K562 (cell line): ENCODE measurements around the gene XKR7. TPM values are rescaled to one million over a fixed set of nuclear protein-coding genes. Genes with fewer than 3 reads are reported as not detected.

Experiments
- ATAC-seq: fragments of 200-7000 bp; cut with Tn5 transposase; 3 replicates; pipeline ENCODE4 v1.9.1; 2020; ENCODE audit warnings: moderate library complexity
- BruUV-seq: library from RNA; stranded (reverse); fragments of 400-500 nt; replicated peaks from 2 replicates; lab custom pipeline; 2021; lab: Mats Ljungman, UMichigan
- CTCF ChIA-PET: fragments of 300-600 bp; formaldehyde crosslinking; extraction: SDS; loops from one replicate; lab custom pipeline; 2021; ENCODE audit warnings: low intra/inter-chr PET ratio; lab: Yijun Ruan, JAX
- POLR2A ChIA-PET: fragments of 300-600, 350-650 bp; sonication (Branson Sonifier 250); formaldehyde crosslinking; extraction: SDS; loops from one replicate; lab custom pipeline; 2021; ENCODE audit warnings: antibody characterized with exemption, inconsistent platforms; lab: Yijun Ruan, JAX
- DNase-seq, 4 experiments: peaks; one replicate each; pipeline versions ENCODE4 v3.0.0 to v3.0.0-alpha.2; 2011 to 2018; ENCODE audit warnings: low spot score in 3 of 4, mixed read lengths in 3 of 4; ENCODE audit errors: extremely low read depth in 1 of 4
- FAIRE-seq: peaks from 2 replicates; lab custom pipeline; 2011; peaks lifted over from hg19 to GRCh38; lab: Jason Lieb, UNC
- H2AFZ ChIP-seq: 2 replicates; pipeline ENCODE4 v1.6.0; 2011; ENCODE audit warnings: low read depth, low read length, control low read depth, inconsistent platforms
- H3K27ac ChIP-seq: fragments of 200-600 bp; 3 replicates; pipeline ENCODE4 v1.8.0; 2011; ENCODE audit warnings: low read depth, mild to moderate bottlenecking, control low read depth, inconsistent platforms, low read length, moderate library complexity, mixed read lengths; ENCODE audit errors: extremely low read depth
- H3K27me3 ChIP-seq, 2 experiments: fragments of 300-600 bp in 1 of 2; 2 replicates in 1 of 2; 3 replicates in 1 of 2; pipeline versions ENCODE4 v1.6.0 to v1.8.0; 2011; ENCODE audit warnings: inconsistent platforms in 2 of 2, low read length in 2 of 2, mild to moderate bottlenecking in 1 of 2, mixed read lengths in 1 of 2, moderate library complexity in 1 of 2; ENCODE audit not compliant: control insufficient read depth in 2 of 2, insufficient read depth in 2 of 2
- H3K36me3 ChIP-seq: fragments of 300-600 bp; 3 replicates; pipeline ENCODE4 v1.8.0; 2011; ENCODE audit warnings: mild to moderate bottlenecking, low read length, inconsistent platforms; ENCODE audit not compliant: control insufficient read depth, insufficient read depth
- H3K4me1 ChIP-seq, 2 experiments: fragments of 200-600 bp in 1 of 2; replicated peaks in 1 of 2; 2 replicates in 1 of 2; 3 replicates in 1 of 2; pipeline versions ENCODE4 v1.5.1 to v1.8.0; 2011; ENCODE audit warnings: inconsistent platforms in 2 of 2, low read length in 2 of 2, mild to moderate bottlenecking in 1 of 2, mixed read lengths in 1 of 2, moderate library complexity in 1 of 2; ENCODE audit not compliant: control insufficient read depth in 2 of 2, insufficient read depth in 2 of 2
- H3K4me2 ChIP-seq: 2 replicates; pipeline ENCODE4 v1.6.1; 2011; ENCODE audit warnings: low read length, control low read depth, inconsistent platforms, mixed read lengths; ENCODE audit not compliant: insufficient read depth
- H3K4me3 ChIP-seq: fragments of 200-600 bp; sonication (generic), shearing (Covaris generic); 2 replicates; pipeline ENCODE4 v1.5.1; 2016; ENCODE audit warnings: control low read depth, inconsistent platforms
- H3K79me2 ChIP-seq: fragments of 200-600 bp; 3 replicates; pipeline ENCODE4 v1.8.0; 2011; ENCODE audit warnings: low read length, inconsistent platforms; ENCODE audit not compliant: control insufficient read depth, insufficient read depth
- H3K9ac ChIP-seq, 2 experiments: 2 replicates each; pipeline versions ENCODE4 v1.6.0 to v1.6.1; 2011; ENCODE audit warnings: low read depth in 2 of 2, low read length in 2 of 2, control low read depth in 1 of 2, inconsistent platforms in 1 of 2, mild to moderate bottlenecking in 1 of 2, mixed read lengths in 1 of 2; ENCODE audit not compliant: insufficient read depth in 1 of 2
- H3K9me1 ChIP-seq: one replicate; pipeline ENCODE4 v1.6.0; 2011; ENCODE audit warnings: inconsistent platforms, mild to moderate bottlenecking, low read length, moderate library complexity; ENCODE audit not compliant: control insufficient read depth, insufficient read depth
- H3K9me3 ChIP-seq: replicated peaks from 2 replicates; pipeline ENCODE4 v1.5.1; 2011; ENCODE audit warnings: low read depth, low read length, inconsistent platforms; ENCODE audit not compliant: control insufficient read depth, insufficient read depth
- H4K20me1 ChIP-seq: replicated peaks from 2 replicates; pipeline ENCODE4 v1.6.1; 2011; ENCODE audit warnings: low read length, inconsistent platforms, mixed read lengths; ENCODE audit not compliant: control insufficient read depth, insufficient read depth
- DMBX1 ChIP-seq: fragments of 250-450 bp; sonication (Bioruptor Pico); IDR thresholded peaks from 2 replicates; pipeline ENCODE4 v1.8.0; 2022; ENCODE audit warnings: inconsistent platforms, mild to moderate bottlenecking, moderate library complexity, borderline replicate concordance
- EHMT2 ChIP-seq: fragments of 450-650 bp; IDR thresholded peaks from 2 replicates; pipeline ENCODE4 v1.6.1; 2018; ENCODE audit warnings: antibody characterized with exemption
- ETV1 ChIP-seq: fragments of 450-650 bp; conservative IDR thresholded peaks from 2 replicates; pipeline ENCODE4 v1.6.1; 2016; ENCODE audit warnings: missing genetic modification characterization, control low read depth, low read depth, missing compliant biosample characterization
- JUND ChIP-seq, 2 experiments: IDR thresholded peaks; 2 replicates in 1 of 2; 3 replicates in 1 of 2; pipeline ENCODE4 v1.6.1; 2011; ENCODE audit warnings: borderline replicate concordance in 2 of 2, low read depth in 2 of 2, low read length in 2 of 2, improper control_type of control experiment in 1 of 2, missing biosample characterization in 1 of 2, missing genetic modification characterization in 1 of 2, missing genetic modification reagents in 1 of 2
- NELFE ChIP-seq: IDR thresholded peaks from 2 replicates; pipeline ENCODE4 v1.6.1; 2011; ENCODE audit warnings: mild to moderate bottlenecking; ENCODE audit not compliant: insufficient read depth, insufficient read length
- PHF21A ChIP-seq: fragments of 450-650 bp; IDR thresholded peaks from 2 replicates; pipeline ENCODE4 v1.6.1; 2017; ENCODE audit warnings: low read depth, borderline replicate concordance
- RBM15 ChIP-seq: fragments of 200-400 bp; formaldehyde crosslinking; IDR thresholded peaks from 2 replicates; pipeline ENCODE4 v1.6.1; 2018; ENCODE audit warnings: mild to moderate bottlenecking, low read length, moderate library complexity; ENCODE audit not compliant: insufficient read depth
- SLC30A9 ChIP-seq: fragments of 250-450 bp; sonication (Bioruptor Pico); IDR thresholded peaks from 2 replicates; pipeline ENCODE4 v1.8.0; 2022; ENCODE audit warnings: mild to moderate bottlenecking, moderate library complexity
- ZBTB26 ChIP-seq: fragments of 450-650 bp; formaldehyde crosslinking; IDR thresholded peaks from 2 replicates; pipeline ENCODE4 v1.4.0; 2022; ENCODE audit warnings: missing genetic modification characterization
- ZKSCAN8 ChIP-seq: fragments of 200-800 bp; sonication (Bioruptor generic); IDR thresholded peaks from 2 replicates; pipeline ENCODE4 v1.6.1; 2016; ENCODE audit warnings: missing genetic modification characterization, missing compliant biosample characterization
- ZNF354B ChIP-seq: fragments of 250-450 bp; sonication (Bioruptor Pico); IDR thresholded peaks from 2 replicates; pipeline ENCODE4 v1.4.0; 2020
- ZNF764 ChIP-seq: fragments of 250-450 bp; sonication (Bioruptor Pico); IDR thresholded peaks from 2 replicates; pipeline ENCODE4 v1.4.0; 2020; ENCODE audit warnings: low read depth, mild to moderate bottlenecking, moderate library complexity
- WGBS: fragments of 100-300 bp; shearing (Covaris generic); methylation state at CpG from one replicate; pipeline ENCODE4 v1.1.6; 2016; ENCODE audit warnings: low coverage, mixed read lengths; ENCODE audit not compliant: insufficient coverage; ENCODE audit errors: missing lambda C conversion rate; 5-methylcytosine and 5-hydroxymethylcytosine counted together
- in situ Hi-C: fragments of 300-500 bp; cut with MboI; formaldehyde crosslinking; loops from 4 replicates; pipeline ENCODE4 v1.15.0; 2018; ENCODE audit warnings: inconsistent platforms, mixed read lengths
- intact Hi-C: fragments of 100-400 bp; cut with micrococcal nuclease; formaldehyde crosslinking; loops from 2 replicates; pipeline ENCODE4 v1.14.2; 2022
- polyA plus RNA-seq, 8 experiments: library from polyadenylated mRNA; depleted of rRNA in 4 of 8; stranded (reverse) in 5 of 8; unstranded in 3 of 8; fragments of >200 nt; fragmentation: Nextera tagmentation in 2 of 8; fragmentation: Illumina TruSeq in 1 of 8; extraction: Ambion mirVana in 2 of 8; extraction: Trizol in 1 of 8; gene quantifications; 2 replicates each; pipeline versions ENCODE4 v1.2.1 to v1.2.3, GENCODE V29; 2011 to 2014; ENCODE audit warnings: inconsistent platforms in 1 of 8, missing spikeins in 1 of 8
- total RNA-seq, 7 experiments: library from RNA; depleted of rRNA in 6 of 7; stranded (reverse); fragments of >200 nt in 6 of 7; fragmentation: Illumina TruSeq in 2 of 7; extraction: Trizol in 2 of 7; gene quantifications; 2 replicates each; pipeline versions ENCODE4 v1.2.1 to v1.2.3, GENCODE V29; 2011 to 2021; ENCODE audit warnings: low replicate concordance in 1 of 7
- TF ChIP-seq, protein P1 (sequence below): sonication (generic); formaldehyde crosslinking; IDR thresholded peaks from 2 replicates; pipeline ENCODE4 v1.8.0; 2022; ENCODE audit warnings: missing genetic modification reagents, mild to moderate bottlenecking, moderate library complexity, borderline replicate concordance
- TF ChIP-seq, protein P2 (sequence below): sonication (generic); formaldehyde crosslinking; IDR thresholded peaks from 2 replicates; pipeline ENCODE4 v1.8.0; 2023; ENCODE audit warnings: mild to moderate bottlenecking, missing genetic modification reagents

The XKR7 gene
- total and polyA plus RNA-seq, 9 of the 15 experiments (the other 6 are each of a cell fraction or from before 2014, with no cell fraction given), result 0.02 TPM; not detected in 8

GRCh38 chr20:31966991-31967655 is 828 bp upstream of the XKR7 start:
- ChIA-PET POLR2A (interaction anchor here (0.6 to 0.9 kb wide), 2 partner anchors 117 to 122 kb away, joined by 3 to 4 read pairs; no protein-coding TSS in a partner anchor), CTCF (no interaction called here)
- no peaks in the 10 kb centered on the region for H3K9me3 ChIP-seq
- TF ChIP-seq ETV1 (no peak), ZBTB26 (CRISPR knock-in tag) (no peak), RBM15 (no peak), ZNF354B (CRISPR knock-in tag) (no peak), NELFE (no peak), EHMT2 (no peak), PHF21A (no peak), JUND (IDR thresholded peaks at IDR 0.05; ENCODE audit: borderline replicate concordance, low read depth, low read length) (no peak), JUND (tag; IDR thresholded peaks at IDR 0.05; ENCODE audit: borderline replicate concordance, low read depth, low read length) (no peak), DMBX1 (no peak), ZKSCAN8 (CRISPR knock-in tag) (no peak), ZNF764 (CRISPR knock-in tag) (no peak), SLC30A9 (CRISPR knock-in tag) (no peak)
- TF ChIP-seq, protein P1, sequence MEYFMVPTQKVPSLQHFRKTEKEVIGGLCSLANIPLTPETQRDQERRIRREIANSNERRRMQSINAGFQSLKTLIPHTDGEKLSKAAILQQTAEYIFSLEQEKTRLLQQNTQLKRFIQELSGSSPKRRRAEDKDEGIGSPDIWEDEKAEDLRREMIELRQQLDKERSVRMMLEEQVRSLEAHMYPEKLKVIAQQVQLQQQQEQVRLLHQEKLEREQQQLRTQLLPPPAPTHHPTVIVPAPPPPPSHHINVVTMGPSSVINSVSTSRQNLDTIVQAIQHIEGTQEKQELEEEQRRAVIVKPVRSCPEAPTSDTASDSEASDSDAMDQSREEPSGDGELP (CRISPR knock-in tag), result no peak
- TF ChIP-seq, protein P2, sequence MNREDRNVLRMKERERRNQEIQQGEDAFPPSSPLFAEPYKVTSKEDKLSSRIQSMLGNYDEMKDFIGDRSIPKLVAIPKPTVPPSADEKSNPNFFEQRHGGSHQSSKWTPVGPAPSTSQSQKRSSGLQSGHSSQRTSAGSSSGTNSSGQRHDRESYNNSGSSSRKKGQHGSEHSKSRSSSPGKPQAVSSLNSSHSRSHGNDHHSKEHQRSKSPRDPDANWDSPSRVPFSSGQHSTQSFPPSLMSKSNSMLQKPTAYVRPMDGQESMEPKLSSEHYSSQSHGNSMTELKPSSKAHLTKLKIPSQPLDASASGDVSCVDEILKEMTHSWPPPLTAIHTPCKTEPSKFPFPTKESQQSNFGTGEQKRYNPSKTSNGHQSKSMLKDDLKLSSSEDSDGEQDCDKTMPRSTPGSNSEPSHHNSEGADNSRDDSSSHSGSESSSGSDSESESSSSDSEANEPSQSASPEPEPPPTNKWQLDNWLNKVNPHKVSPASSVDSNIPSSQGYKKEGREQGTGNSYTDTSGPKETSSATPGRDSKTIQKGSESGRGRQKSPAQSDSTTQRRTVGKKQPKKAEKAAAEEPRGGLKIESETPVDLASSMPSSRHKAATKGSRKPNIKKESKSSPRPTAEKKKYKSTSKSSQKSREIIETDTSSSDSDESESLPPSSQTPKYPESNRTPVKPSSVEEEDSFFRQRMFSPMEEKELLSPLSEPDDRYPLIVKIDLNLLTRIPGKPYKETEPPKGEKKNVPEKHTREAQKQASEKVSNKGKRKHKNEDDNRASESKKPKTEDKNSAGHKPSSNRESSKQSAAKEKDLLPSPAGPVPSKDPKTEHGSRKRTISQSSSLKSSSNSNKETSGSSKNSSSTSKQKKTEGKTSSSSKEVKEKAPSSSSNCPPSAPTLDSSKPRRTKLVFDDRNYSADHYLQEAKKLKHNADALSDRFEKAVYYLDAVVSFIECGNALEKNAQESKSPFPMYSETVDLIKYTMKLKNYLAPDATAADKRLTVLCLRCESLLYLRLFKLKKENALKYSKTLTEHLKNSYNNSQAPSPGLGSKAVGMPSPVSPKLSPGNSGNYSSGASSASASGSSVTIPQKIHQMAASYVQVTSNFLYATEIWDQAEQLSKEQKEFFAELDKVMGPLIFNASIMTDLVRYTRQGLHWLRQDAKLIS, result no peak
- BruUV-seq, result no TSS peak
- H3K4me2 ChIP-seq, result no peak overlapping the region
- WGBS, result 0% methylated on average over 5 of the region's 5 CpGs
- intact Hi-C loops, result no loop called here
- H4K20me1 ChIP-seq, result peaks cover 5% of the 10 kb centered on the region
- H3K4me1 ChIP-seq, result peaks cover 0 to 11% of the 10 kb centered on the region in 2 experiments; a peak in 2 of 5 replicates
- no peak overlapping the region for H2AFZ ChIP-seq
- ATAC-seq, result no peak
- H3K9me1 ChIP-seq, result no peaks in the 10 kb centered on the region
- FAIRE-seq, result no peak
- DNase-seq, result no peak
- H3K27ac ChIP-seq, result no peak overlapping the region
- H3K4me3 ChIP-seq, result no peak overlapping the region
- no peaks in the 10 kb centered on the region for H3K36me3 ChIP-seq
- H3K79me2 ChIP-seq, result no peaks in the 10 kb centered on the region
- in situ Hi-C loops, result no loop called here
- peaks cover 18 to 25% of the 10 kb centered on the region in 2 experiments for H3K27me3 ChIP-seq
- H3K9ac ChIP-seq, result no peak overlapping the region
